AG09309 (cell line): Measurements from ENCODE around the gene IFIH1.

ENCODE experiments used
- DNase-seq: peaks from one replicate; pipeline ENCODE4 v3.0.0-alpha.2; 2010; ENCODE audit warnings: low read depth
- H3K4me3 ChIP-seq: 2 replicates; pipeline ENCODE4 v1.5.1; 2011; ENCODE audit warnings: mild to moderate bottlenecking, low read depth, low read length, moderate library complexity; ENCODE audit not compliant: control insufficient read depth
- TF ChIP-seq, protein P1 (sequence below): IDR thresholded peaks from 2 replicates; pipeline ENCODE4 v1.5.1; 2011; ENCODE audit warnings: mild to moderate bottlenecking, low read depth, low read length, inconsistent platforms; ENCODE audit not compliant: insufficient read depth, control insufficient read depth; ENCODE audit errors: missing control alignments

IFIH1 gene

GRCh38 chr2:162261032-162261945 is 57.2 kb downstream of the IFIH1 start:
- peak; percentile 35 for DNase-seq
- H3K4me3 ChIP-seq, result no peak overlapping the region; the same call in none of the 2 replicates
- TF ChIP-seq, protein P1, sequence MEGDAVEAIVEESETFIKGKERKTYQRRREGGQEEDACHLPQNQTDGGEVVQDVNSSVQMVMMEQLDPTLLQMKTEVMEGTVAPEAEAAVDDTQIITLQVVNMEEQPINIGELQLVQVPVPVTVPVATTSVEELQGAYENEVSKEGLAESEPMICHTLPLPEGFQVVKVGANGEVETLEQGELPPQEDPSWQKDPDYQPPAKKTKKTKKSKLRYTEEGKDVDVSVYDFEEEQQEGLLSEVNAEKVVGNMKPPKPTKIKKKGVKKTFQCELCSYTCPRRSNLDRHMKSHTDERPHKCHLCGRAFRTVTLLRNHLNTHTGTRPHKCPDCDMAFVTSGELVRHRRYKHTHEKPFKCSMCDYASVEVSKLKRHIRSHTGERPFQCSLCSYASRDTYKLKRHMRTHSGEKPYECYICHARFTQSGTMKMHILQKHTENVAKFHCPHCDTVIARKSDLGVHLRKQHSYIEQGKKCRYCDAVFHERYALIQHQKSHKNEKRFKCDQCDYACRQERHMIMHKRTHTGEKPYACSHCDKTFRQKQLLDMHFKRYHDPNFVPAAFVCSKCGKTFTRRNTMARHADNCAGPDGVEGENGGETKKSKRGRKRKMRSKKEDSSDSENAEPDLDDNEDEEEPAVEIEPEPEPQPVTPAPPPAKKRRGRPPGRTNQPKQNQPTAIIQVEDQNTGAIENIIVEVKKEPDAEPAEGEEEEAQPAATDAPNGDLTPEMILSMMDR, result no peak

- H3K4me3 ChIP-seq, result no peak overlapping the region
- TF ChIP-seq, protein P1, result no peak
- DNase-seq, result peak; percentile 45
These were observed 59.8 kb downstream of the IFIH1 start for GRCh38 chr2:162258686-162259085.

DNA sequence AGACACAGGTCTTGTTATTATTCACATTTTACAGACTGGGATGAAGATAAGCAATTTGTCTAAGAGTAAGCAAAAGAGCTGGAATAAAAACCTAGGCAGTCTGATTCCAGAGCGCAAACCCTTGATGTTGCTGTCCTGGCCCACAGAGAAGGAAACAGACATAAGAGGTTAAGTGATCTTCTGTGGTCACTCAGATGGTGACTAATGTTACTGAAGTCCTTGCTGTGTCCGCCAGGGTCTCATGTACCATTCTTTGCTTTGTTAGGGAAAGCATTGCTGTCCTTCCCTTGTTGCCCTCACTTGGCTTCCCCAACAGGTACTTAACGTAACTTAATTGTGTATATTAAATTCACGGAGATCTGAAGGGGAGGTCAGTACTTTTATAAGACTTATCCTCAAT is 60.3 kb downstream of the IFIH1 start:
- DNase-seq, result no peak
- TF ChIP-seq, protein P1, result no peak
- no peak overlapping the region for H3K4me3 ChIP-seq

GRCh38 chr2:162257425-162257824 is 61.1 kb downstream of the IFIH1 start:
- peak; percentile 39 for DNase-seq
- H3K4me3 ChIP-seq, result no peak overlapping the region
- TF ChIP-seq, protein P1, result no peak

- TF ChIP-seq, protein P1, result no peak
- no peak for DNase-seq
- no peak overlapping the region for H3K4me3 ChIP-seq
These were observed 61.9 kb downstream of the IFIH1 start for GRCh38 chr2:162256591-162256991.

GRCh38 chr2:162254236-162254871 is 64.1 kb downstream of the IFIH1 start:
- DNase-seq, result no peak
- TF ChIP-seq, protein P1, result no peak
- no peak overlapping the region for H3K4me3 ChIP-seq
